Measurements from ENCODE around the gene XRCC3. TPM values are rescaled to one million over a fixed set of nuclear protein-coding genes. Genes with fewer than 3 reads are reported as not detected.

XRCC3 gene
- total and polyA plus RNA-seq, 2 of the 8 experiments (the other 6 are each of a cell fraction or from before 2014, with no cell fraction given): 36.9 to 41.8 TPM

GRCh38 chr14:103705504-103706284 is 9.6 kb downstream of the XRCC3 start (continued):
- TF ChIP-seq HDAC6 (IDR thresholded peaks at IDR 0.05; ENCODE audit: low read depth, low read length): no peak
- no peak for TF ChIP-seq NANOG (IDR thresholded peaks at IDR 0.05; ENCODE audit: insufficient read depth, low read depth, low read length, poor library complexity, severe bottlenecking)
- TF ChIP-seq CTBP2 (IDR thresholded peaks at IDR 0.05; ENCODE audit: borderline replicate concordance, insufficient read depth, insufficient read length, low read length): no peak
- TF ChIP-seq BRCA1 (IDR thresholded peaks at IDR 0.05; ENCODE audit: low read depth, low read length): no peak
- no peak for TF ChIP-seq USF2 (IDR thresholded peaks at IDR 0.05; ENCODE audit: low read length)
- TF ChIP-seq CREB1 (IDR thresholded peaks at IDR 0.05): no peak
- TF ChIP-seq CBX5 (IDR thresholded peaks at IDR 0.05; ENCODE audit: low read depth, low read length): no peak

Data from H1 (cell line).